Measurements from ENCODE around the gene CRX.

The CRX gene

GRCh38 chr19:47824396-47824795, 2.7 kb downstream of the CRX start:
- no peak overlapping the region for H3K4me3 ChIP-seq (replicated peaks; ENCODE audit: low read depth, low read length)

GRCh38 chr19:47826800-47827199, 5.1 kb downstream of the CRX start:
- no peak overlapping the region for H3K4me3 ChIP-seq (replicated peaks; ENCODE audit: low read depth, low read length)
- H3K36me3 ChIP-seq (ENCODE audit: control insufficient read depth, insufficient read depth, low read length): no peaks in the 10 kb centered on the region
- no peak for DNase-seq (ENCODE audit: extremely low read depth, insufficient read length)
- no peak for TF ChIP-seq CTCF (IDR thresholded peaks at IDR 0.05; ENCODE audit: insufficient read depth, low read length, poor library complexity, severe bottlenecking)
- H3K27me3 ChIP-seq (replicated peaks; ENCODE audit: control insufficient read depth, insufficient read depth, low read length): peaks cover 2% of the 10 kb centered on the region

More at GRCh38 chr19:47824396-47824795, 2.7 kb downstream of the CRX start:
- DNase-seq (ENCODE audit: extremely low read depth, insufficient read length): no peak
- peak; percentile 16 for TF ChIP-seq CTCF (IDR thresholded peaks at IDR 0.05; ENCODE audit: insufficient read depth, low read length, poor library complexity, severe bottlenecking)
- H3K27me3 ChIP-seq (replicated peaks; ENCODE audit: control insufficient read depth, insufficient read depth, low read length): peaks cover 3% of the 10 kb centered on the region
- H3K36me3 ChIP-seq (ENCODE audit: control insufficient read depth, insufficient read depth, low read length): no peaks in the 10 kb centered on the region

- TF ChIP-seq CTCF (IDR thresholded peaks at IDR 0.05; ENCODE audit: insufficient read depth, low read length, poor library complexity, severe bottlenecking): no peak
These were observed 11.0 kb downstream of the CRX start for GRCh38 chr19:47832723-47833122.

DNA sequence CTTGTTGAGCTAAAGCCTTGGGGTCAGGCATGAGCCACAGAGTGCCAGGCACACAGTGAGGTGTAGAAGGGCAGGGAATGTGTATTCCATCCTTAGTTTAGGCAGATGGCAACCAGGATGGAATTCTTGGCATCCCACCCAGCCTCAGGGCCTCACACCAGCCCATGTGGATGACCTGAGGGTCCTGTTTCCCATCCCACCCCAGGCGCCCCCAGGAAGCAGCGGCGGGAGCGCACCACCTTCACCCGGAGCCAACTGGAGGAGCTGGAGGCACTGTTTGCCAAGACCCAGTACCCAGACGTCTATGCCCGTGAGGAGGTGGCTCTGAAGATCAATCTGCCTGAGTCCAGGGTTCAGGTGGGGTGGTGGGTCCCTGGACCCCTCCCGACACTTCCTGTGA, 14.3 kb downstream of the CRX start:
- H3K4me3 ChIP-seq (replicated peaks; ENCODE audit: low read depth, low read length): no peak overlapping the region

More at GRCh38 chr19:47832723-47833122, 11.0 kb downstream of the CRX start:
- no peak overlapping the region for H3K4me3 ChIP-seq (replicated peaks; ENCODE audit: low read depth, low read length)
- no peaks in the 10 kb centered on the region for H3K36me3 ChIP-seq (ENCODE audit: control insufficient read depth, insufficient read depth, low read length)
- DNase-seq (ENCODE audit: extremely low read depth, insufficient read length): no peak
- H3K27me3 ChIP-seq (replicated peaks; ENCODE audit: control insufficient read depth, insufficient read depth, low read length): no peaks in the 10 kb centered on the region

DNA sequence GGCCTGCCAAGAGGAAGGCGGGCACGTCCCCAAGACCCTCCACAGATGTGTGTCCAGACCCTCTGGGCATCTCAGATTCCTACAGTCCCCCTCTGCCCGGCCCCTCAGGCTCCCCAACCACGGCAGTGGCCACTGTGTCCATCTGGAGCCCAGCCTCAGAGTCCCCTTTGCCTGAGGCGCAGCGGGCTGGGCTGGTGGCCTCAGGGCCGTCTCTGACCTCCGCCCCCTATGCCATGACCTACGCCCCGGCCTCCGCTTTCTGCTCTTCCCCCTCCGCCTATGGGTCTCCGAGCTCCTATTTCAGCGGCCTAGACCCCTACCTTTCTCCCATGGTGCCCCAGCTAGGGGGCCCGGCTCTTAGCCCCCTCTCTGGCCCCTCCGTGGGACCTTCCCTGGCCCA, 17.7 kb downstream of the CRX start:
- H3K4me3 ChIP-seq (replicated peaks; ENCODE audit: low read depth, low read length): no peak overlapping the region
- no peaks in the 10 kb centered on the region; the same call in 1 of the 2 replicates for H3K27me3 ChIP-seq (replicated peaks; ENCODE audit: control insufficient read depth, insufficient read depth, low read length)
- DNase-seq (ENCODE audit: extremely low read depth, insufficient read length): no peak
- no peak for TF ChIP-seq CTCF (IDR thresholded peaks at IDR 0.05; ENCODE audit: insufficient read depth, low read length, poor library complexity, severe bottlenecking)
- no peaks in the 10 kb centered on the region for H3K36me3 ChIP-seq (ENCODE audit: control insufficient read depth, insufficient read depth, low read length)

More for the DNA sequence above, 14.3 kb downstream of the CRX start:
- Histone ChIP-seq H3K36me3 (ENCODE audit: control insufficient read depth, insufficient read depth, low read length) (no peaks in the 10 kb centered on the region), H3K27me3 (replicated peaks; ENCODE audit: control insufficient read depth, insufficient read depth, low read length) (no peaks in the 10 kb centered on the region)
- no peak for TF ChIP-seq CTCF (IDR thresholded peaks at IDR 0.05; ENCODE audit: insufficient read depth, low read length, poor library complexity, severe bottlenecking)
- no peak for DNase-seq (ENCODE audit: extremely low read depth, insufficient read length)

GRCh38 chr19:47839913-47840312, 18.2 kb downstream of the CRX start:
- Histone ChIP-seq H3K4me3 (replicated peaks; ENCODE audit: low read depth, low read length) (no peak overlapping the region), H3K27me3 (replicated peaks; ENCODE audit: control insufficient read depth, insufficient read depth, low read length) (no peaks in the 10 kb centered on the region; the same call in 1 of the 2 replicates), H3K36me3 (ENCODE audit: control insufficient read depth, insufficient read depth, low read length) (no peaks in the 10 kb centered on the region)
- no peak for TF ChIP-seq CTCF (IDR thresholded peaks at IDR 0.05; ENCODE audit: insufficient read depth, low read length, poor library complexity, severe bottlenecking)
- no peak for DNase-seq (ENCODE audit: extremely low read depth, insufficient read length)

Data from GM06990 (cell line).